Measurements from ENCODE around the gene MYOM1.

MYOM1 gene

GRCh38 chr18:3147935-3148554 is 71.7 kb downstream of the MYOM1 start:
- no peak for FAIRE-seq

DNA sequence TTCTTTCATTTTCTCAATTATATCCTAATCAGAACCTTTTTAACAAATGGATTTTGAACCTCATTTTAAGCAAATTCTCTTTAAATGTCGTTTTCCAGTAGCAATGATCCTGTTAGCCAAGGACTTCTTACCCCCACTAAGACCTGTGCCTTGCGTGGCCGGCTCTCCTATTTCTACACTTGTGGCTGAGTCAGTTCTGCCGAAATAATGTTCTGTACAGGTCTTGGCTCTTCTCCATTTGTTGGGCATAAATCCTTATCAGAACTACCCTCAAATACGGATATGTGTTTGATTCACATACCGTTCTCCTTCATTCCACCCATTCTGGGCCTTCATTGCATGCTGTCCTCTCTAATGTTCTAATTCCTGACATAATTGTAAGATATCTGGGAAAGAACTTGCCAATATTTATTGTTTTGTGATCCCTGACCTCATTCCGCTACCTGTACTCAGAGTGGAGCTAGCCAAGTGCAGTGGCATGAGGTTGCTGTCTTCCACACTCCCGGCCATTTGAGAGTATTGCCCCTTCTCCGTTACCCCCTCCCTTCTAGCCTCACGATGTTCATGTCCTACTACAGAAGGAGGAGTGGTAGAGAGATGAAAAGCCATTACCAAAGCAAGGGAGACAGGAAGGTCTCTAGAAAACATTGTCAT is 78.7 kb downstream of the MYOM1 start:
- no peak for FAIRE-seq

DNA sequence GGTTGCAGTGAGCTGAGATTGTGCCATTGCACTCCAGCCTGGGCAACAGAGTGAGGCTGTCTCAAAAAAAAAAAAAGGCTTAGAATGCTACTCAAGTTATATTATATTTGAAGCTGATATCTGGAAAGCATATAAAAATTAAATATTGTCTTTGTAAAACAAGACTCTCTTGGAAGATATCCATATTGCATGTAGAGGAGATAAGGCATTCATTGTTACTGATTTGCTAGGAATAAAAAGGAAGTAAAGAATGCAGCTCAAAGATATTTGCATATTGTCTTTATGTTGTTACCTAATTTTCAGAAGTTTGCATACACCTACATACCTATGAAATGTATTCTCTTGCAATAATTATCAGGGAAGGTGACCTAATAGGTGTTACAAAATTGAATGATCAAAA is 79.4 kb downstream of the MYOM1 start:
- no peak for FAIRE-seq

DNA sequence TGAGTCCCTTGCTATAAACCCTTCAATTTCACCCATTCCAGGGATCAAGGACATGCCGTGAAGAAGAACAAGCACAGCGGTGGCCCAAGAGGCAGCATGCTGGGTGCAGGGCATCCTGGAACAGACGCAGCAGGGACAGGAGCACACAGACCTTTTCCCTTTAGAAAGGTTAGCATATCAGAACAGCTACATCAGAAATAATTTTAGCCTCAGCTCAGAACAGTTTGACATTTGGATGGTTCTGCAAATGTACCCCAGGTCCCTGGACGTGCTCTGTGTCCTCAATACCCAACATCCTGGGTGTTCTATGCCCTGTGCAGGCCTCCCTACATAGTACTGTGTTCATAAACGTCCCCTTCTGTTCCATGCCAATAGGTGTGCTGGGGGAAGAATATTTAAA is 80.4 kb downstream of the MYOM1 start:
- no peak for FAIRE-seq

- FAIRE-seq = no peak
Observed at GRCh38 chr18:3138274-3138975, 81.3 kb downstream of the MYOM1 start.

GRCh38 chr18:3135536-3135935 is 84.2 kb downstream of the MYOM1 start:
- no peak for FAIRE-seq

DNA sequence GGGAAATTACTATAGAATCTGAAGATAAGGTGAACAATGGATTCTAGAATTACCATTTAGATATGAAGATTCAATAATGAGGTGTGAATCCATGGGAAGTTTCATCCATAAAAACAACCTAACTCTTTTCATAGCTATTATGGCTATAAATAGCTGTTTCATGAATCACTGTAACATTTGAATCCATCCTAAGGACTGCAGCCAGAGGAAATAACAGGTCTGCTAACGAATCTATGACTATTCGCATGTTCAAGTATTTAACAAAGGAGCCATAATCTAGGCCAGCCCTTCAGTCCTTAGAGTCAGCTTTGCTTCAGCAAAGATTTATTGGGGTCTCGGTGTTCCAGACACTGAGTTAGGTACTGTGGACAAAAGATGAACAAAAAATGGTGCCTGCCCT is 87.1 kb downstream of the MYOM1 start:
- no peak for FAIRE-seq

DNA sequence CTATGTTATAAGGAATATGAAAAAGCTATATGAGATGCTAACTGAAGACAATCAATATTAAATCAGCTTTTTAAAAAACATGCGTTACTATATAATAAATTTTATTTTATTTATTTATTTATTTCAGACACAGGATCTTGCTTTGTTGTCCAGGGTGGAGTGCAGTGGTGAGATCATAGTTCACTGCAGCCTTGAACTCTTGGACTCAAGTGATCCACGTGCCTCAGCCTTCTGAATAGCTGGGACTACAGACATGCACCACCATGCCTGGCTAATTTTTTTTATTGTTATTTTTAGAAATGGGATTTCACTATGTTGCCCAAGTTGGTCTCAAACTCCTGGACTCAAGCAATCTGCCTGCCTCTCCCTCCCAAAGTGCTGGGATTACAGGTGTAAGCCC is 89.4 kb downstream of the MYOM1 start:
- no peak for FAIRE-seq

DNA sequence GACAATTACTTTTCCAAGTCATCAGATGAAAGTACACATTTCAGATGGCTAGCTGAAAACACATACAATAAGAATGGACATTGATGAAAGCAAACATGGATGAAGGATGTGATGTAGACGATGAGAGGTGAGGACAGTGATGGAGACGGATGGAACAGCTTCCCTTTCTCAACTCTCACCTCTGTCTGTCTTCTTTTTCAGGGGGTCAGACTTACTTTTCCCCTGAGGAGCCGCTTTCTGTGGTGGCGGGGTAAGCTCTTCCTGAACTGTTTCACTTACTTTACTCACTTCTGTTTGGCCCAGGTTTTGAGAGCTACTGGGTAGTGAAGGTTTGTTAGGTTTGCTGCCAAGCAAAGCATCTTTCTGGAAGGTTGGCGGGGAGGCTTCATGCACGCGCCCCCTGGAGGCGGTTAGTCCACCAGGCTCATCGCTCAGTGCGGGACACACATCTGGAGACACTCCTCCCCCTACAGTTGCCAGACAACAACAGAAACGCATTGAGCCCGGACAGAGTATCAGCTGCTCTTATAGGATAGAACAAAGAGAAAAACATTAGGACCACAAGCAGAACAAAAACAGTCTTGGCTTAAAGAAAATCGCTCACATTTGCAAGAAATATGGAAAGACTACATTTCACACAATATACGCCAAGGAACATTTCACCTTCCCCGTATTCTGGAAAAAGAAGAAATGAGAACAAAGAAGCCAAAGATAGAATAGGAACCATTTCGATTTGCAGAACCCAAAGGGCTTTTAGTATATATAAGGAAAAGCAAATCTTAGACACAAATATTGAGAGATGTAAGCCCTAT is 90.5 kb downstream of the MYOM1 start:
- FAIRE-seq = no peak

GRCh38 chr18:3126457-3127097 is 93.2 kb downstream of the MYOM1 start:
- no peak for FAIRE-seq

GRCh38 chr18:3124822-3125221 is 94.9 kb downstream of the MYOM1 start:
- FAIRE-seq = no peak

DNA sequence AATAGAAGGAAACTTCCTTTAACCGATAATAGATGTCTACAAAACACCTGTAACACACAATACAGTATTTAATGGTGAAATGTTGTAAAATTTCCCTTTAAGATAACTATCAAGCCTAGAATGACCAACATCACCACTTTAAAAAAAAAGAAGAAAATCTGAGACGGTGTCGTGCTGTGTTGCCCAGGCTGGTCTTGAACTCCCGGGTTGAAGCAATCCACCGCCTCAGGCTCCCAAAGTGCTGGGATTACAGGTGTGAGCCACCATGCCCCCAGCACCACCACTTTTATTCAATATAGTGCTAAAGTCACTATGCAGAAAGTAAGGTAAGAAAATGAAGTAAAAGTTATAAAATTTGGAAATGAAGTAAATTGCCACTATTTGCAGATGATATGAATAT is 96.9 kb downstream of the MYOM1 start:
- FAIRE-seq = no peak

DNA sequence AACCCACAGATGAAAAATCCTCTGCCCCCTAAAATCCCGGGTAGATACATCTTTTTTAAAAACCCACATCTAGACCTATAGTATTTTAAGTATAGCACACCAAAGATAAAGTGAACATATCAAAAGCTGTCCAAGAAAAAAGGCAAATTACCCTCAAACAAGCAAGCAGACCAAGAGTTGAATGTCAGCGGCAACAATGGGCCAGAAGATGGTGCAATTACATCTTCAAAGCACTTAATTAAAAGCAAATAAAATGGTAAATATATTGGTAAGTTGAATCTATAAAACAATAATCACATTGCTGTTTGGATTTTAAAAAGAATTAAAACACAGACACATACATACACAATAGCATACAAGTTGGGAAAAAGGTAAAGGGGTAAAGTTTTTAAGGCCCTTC is 98.5 kb downstream of the MYOM1 start:
- FAIRE-seq = no peak

GRCh38 chr18:3120356-3120755 is 99.4 kb downstream of the MYOM1 start:
- no peak for FAIRE-seq

GRCh38 chr18:3119401-3120341 is 100.1 kb downstream of the MYOM1 start:
- no peak for FAIRE-seq

GRCh38 chr18:3118195-3119010 is 101.4 kb downstream of the MYOM1 start:
- no peak for FAIRE-seq

DNA sequence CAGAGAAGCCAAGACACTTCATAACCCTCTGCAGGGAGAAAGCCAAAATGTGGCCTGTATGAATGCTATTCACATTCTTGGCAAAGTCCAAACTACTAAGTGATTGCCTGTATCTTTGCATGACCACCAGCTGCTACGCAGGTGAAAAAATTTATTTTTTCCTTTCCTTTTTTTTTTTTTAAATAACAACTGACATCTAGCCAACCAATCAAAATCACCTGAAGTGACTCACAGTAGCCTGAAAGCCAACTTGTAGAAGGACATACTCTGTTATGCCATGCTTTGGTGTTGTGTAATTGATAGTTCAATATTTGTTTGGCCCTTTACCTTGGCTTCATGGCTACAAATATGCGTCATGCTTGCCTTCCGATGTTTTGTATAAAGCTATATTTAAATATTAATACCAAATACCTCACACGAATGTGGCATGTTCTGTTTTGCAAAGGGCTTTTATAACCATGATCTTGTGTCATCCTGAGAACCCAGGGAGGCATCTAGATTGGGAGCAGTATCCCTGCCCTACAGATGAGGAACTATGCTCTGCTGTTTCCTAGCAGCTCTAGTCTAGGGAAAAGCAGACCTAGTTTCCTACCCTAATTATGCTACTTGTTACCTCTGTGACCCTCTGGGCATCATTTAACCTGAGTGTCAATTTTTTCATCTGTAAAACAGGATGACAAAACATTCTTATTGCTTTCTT is 102.1 kb downstream of the MYOM1 start:
- FAIRE-seq = no peak

GRCh38 chr18:3115447-3116030 is 104.2 kb downstream of the MYOM1 start:
- FAIRE-seq = no peak

- no peak for FAIRE-seq
Observed at GRCh38 chr18:3114451-3114850, 105.3 kb downstream of the MYOM1 start.

DNA sequence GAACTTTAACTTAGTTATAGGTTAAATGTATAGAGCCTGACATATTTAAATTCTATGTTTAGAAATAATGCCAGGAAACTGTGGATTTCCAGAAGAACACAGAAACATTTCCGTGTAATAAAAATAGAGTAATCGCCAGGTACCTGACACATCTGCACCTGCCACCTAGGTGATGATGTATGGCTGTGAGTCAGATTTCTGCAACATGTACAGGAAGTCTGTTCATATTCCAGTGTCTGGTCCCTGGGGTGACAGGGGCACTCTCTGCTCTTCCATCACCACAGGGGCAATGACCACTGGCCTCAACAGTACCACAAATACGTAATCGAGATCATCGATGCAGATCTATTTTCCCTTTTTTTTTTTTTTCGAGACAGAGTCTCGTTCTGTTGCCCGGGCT is 105.7 kb downstream of the MYOM1 start:
- FAIRE-seq = no peak
